SK-N-SH (cell line): Measurements from ENCODE around the gene C4orf33. TPM values are rescaled to one million over a fixed set of nuclear protein-coding genes. Genes with fewer than 3 reads are reported as not detected.

ENCODE experiments used
- CTCF ChIA-PET: fragments of 300-600, 350-600 bp; formaldehyde crosslinking; extraction: SDS; loops from one replicate; lab custom pipeline; 2021; lab: Yijun Ruan, JAX
- POLR2A ChIA-PET: fragments of 350-600 bp; sonication (Branson Sonifier 250); formaldehyde crosslinking; extraction: SDS; loops from one replicate; lab custom pipeline; 2020; ENCODE audit warnings: antibody characterized with exemption, inconsistent platforms; lab: Yijun Ruan, JAX
- DNase-seq: peaks from one replicate; pipeline ENCODE4 v3.0.0; 2012
- H2AFZ ChIP-seq: fragments of 200-600 bp; sonication (generic); 2 replicates; pipeline ENCODE4 v1.8.1; 2016; ENCODE audit warnings: antibody characterized with exemption, mild to moderate bottlenecking, low read depth
- H3F3A ChIP-seq: fragments of 200-600 bp; sonication (generic); replicated peaks from 2 replicates; pipeline ENCODE3; 2016; ENCODE audit warnings: antibody characterized with exemption, mild to moderate bottlenecking; ENCODE audit not compliant: insufficient read depth
- H3K27ac ChIP-seq, 2 experiments: fragments of 200-500 bp in 1 of 2; fragments of 200-600 bp in 1 of 2; sonication (Bioruptor generic) in 1 of 2; sonication (generic), shearing (Covaris generic) in 1 of 2; 2 replicates each; pipeline versions ENCODE4 v1.5.1 to v1.6.1; 2014 to 2016; ENCODE audit warnings: low read depth in 2 of 2, inconsistent platforms in 1 of 2, low read length in 1 of 2, mild to moderate bottlenecking in 1 of 2, mixed read lengths in 1 of 2
- H3K27me3 ChIP-seq: fragments of 200-600 bp; sonication (generic), shearing (Covaris generic); 2 replicates; pipeline ENCODE4 v1.6.1; 2016; ENCODE audit warnings: mixed run types; ENCODE audit not compliant: insufficient read depth
- H3K36me3 ChIP-seq, 2 experiments: fragments of 200-500 bp in 1 of 2; fragments of 200-600 bp in 1 of 2; sonication (Bioruptor generic) in 1 of 2; sonication (generic) in 1 of 2; replicated peaks in 1 of 2; 2 replicates each; pipeline versions ENCODE3 to v1.5.1; 2014 to 2016; ENCODE audit warnings: low read length in 1 of 2, mild to moderate bottlenecking in 1 of 2; ENCODE audit not compliant: insufficient read depth in 2 of 2, control insufficient read depth in 1 of 2
- H3K4me1 ChIP-seq, 2 experiments: fragments of 200-500 bp in 1 of 2; fragments of 200-600 bp in 1 of 2; sonication (Bioruptor generic) in 1 of 2; sonication (generic), shearing (Covaris generic) in 1 of 2; 2 replicates each; pipeline versions ENCODE4 v1.5.1 to v1.6.1; 2014 to 2016; ENCODE audit warnings: low read depth in 1 of 2, low read length in 1 of 2, mixed run types in 1 of 2; ENCODE audit not compliant: insufficient read depth in 2 of 2, control insufficient read depth in 1 of 2
- H3K4me2 ChIP-seq: fragments of 200-600 bp; sonication (generic), shearing (Covaris generic); 2 replicates; pipeline ENCODE4 v1.6.1; 2017; ENCODE audit warnings: mixed run types
- H3K4me3 ChIP-seq, 2 experiments: fragments of 200-500 bp in 1 of 2; fragments of 200-600 bp in 1 of 2; sonication (Bioruptor generic) in 1 of 2; sonication (generic), shearing (Covaris generic) in 1 of 2; 2 replicates each; pipeline versions ENCODE4 v1.5.1 to v1.8.1; 2014 to 2016; ENCODE audit warnings: low read depth in 2 of 2, inconsistent platforms in 1 of 2, low read length in 1 of 2, mild to moderate bottlenecking in 1 of 2, mixed read lengths in 1 of 2, moderate library complexity in 1 of 2
- H3K79me2 ChIP-seq: fragments of 200-600 bp; sonication (generic); 2 replicates; pipeline ENCODE4 v1.8.1; 2017; ENCODE audit warnings: mild to moderate bottlenecking; ENCODE audit not compliant: insufficient read depth
- H3K9ac ChIP-seq: fragments of 200-600 bp; sonication (generic); 2 replicates; pipeline ENCODE4 v1.6.1; 2017; ENCODE audit warnings: mixed run types
- H3K9me2 ChIP-seq: fragments of 200-600 bp; sonication (generic); 2 replicates; pipeline ENCODE4 v1.6.1; 2017; ENCODE audit warnings: mixed run types
- H3K9me3 ChIP-seq: fragments of 200-600 bp; sonication (generic); 2 replicates; pipeline ENCODE4 v1.6.1; 2017; ENCODE audit warnings: mixed run types, mild to moderate bottlenecking, moderate library complexity
- H4K20me1 ChIP-seq: fragments of 200-600 bp; sonication (generic); 2 replicates; pipeline ENCODE4 v1.6.1; 2017; ENCODE audit warnings: mild to moderate bottlenecking, mixed run types; ENCODE audit not compliant: insufficient read depth
- CHD2 ChIP-seq: fragments of 150-350 bp; IDR thresholded peaks from 2 replicates; pipeline ENCODE4 v1.6.1; 2018; ENCODE audit warnings: low read length; ENCODE audit not compliant: partially characterized antibody
- FOSL2 ChIP-seq: IDR thresholded peaks from 2 replicates; pipeline ENCODE4 v1.4.0; 2012; ENCODE audit warnings: low read depth, mild to moderate bottlenecking, moderate library complexity, borderline replicate concordance
- FOXJ3 ChIP-seq: sonication (generic); formaldehyde crosslinking; IDR thresholded peaks from 2 replicates; pipeline ENCODE4 v1.5.1; 2020; ENCODE audit warnings: mild to moderate bottlenecking, missing genetic modification reagents
- FOXM1 ChIP-seq: IDR thresholded peaks from 2 replicates; pipeline ENCODE4 v1.4.0; 2012; ENCODE audit warnings: low read depth, mild to moderate bottlenecking
- GATA2 ChIP-seq: sonication (generic); formaldehyde crosslinking; IDR thresholded peaks from 2 replicates; pipeline ENCODE4 v1.5.0; 2020; ENCODE audit warnings: mild to moderate bottlenecking, missing genetic modification reagents
- MAX ChIP-seq: IDR thresholded peaks from 2 replicates; pipeline ENCODE4 v1.4.0; 2012; ENCODE audit warnings: low read depth
- MEF2A ChIP-seq: IDR thresholded peaks from 2 replicates; pipeline ENCODE4 v1.4.0; 2012; ENCODE audit warnings: low read depth, borderline replicate concordance
- MXI1 ChIP-seq: IDR thresholded peaks from 2 replicates; pipeline ENCODE4 v1.6.1; 2012; ENCODE audit warnings: mild to moderate bottlenecking, low read depth, low read length, improper control_type of control experiment
- NFIC ChIP-seq: IDR thresholded peaks from 2 replicates; pipeline ENCODE4 v1.4.0; 2012; ENCODE audit warnings: borderline replicate concordance
- NRF1 ChIP-seq: IDR thresholded peaks from 2 replicates; pipeline ENCODE4 v1.6.1; 2012; ENCODE audit warnings: low read depth, mild to moderate bottlenecking, low read length
- PBX3 ChIP-seq: IDR thresholded peaks from 2 replicates; pipeline ENCODE4; 2012
- POLR2AphosphoS5 ChIP-seq: IDR thresholded peaks from 2 replicates; pipeline ENCODE4 v1.6.1; 2012; ENCODE audit warnings: low read depth, low read length
- RXRA ChIP-seq: IDR thresholded peaks from 2 replicates; pipeline ENCODE4 v1.4.0; 2012; ENCODE audit warnings: low read depth, mild to moderate bottlenecking, borderline replicate concordance
- SIN3A ChIP-seq: IDR thresholded peaks from 2 replicates; pipeline ENCODE4 v1.6.1; 2012; ENCODE audit warnings: low read depth, mild to moderate bottlenecking, low read length, moderate library complexity, borderline replicate concordance
- SMC3 ChIP-seq: IDR thresholded peaks from 2 replicates; pipeline ENCODE4 v1.6.1; 2012; ENCODE audit warnings: low read depth, low read length, improper control_type of control experiment
- TEAD4 ChIP-seq: IDR thresholded peaks from 2 replicates; pipeline ENCODE4 v1.4.0; 2012; ENCODE audit warnings: mild to moderate bottlenecking, borderline replicate concordance; ENCODE audit not compliant: insufficient read depth
- USF1 ChIP-seq: IDR thresholded peaks from 2 replicates; pipeline ENCODE4 v1.4.0; 2012; ENCODE audit warnings: low read depth, borderline replicate concordance
- ZBTB33 ChIP-seq: IDR thresholded peaks from 2 replicates; pipeline ENCODE4 v1.4.0; 2012; ENCODE audit warnings: low read depth, borderline replicate concordance
- WGBS: methylation state at CpG from one replicate; pipeline ENCODE4 v1.1.6; 2017; ENCODE audit warnings: low lambda C conversion rate; 5-methylcytosine and 5-hydroxymethylcytosine counted together
- polyA plus RNA-seq, 3 experiments: library from polyadenylated mRNA; depleted of rRNA; stranded (reverse); fragments of >200 nt; gene quantifications; 2 replicates each; pipeline ENCODE4 v1.2.3, GENCODE V29; 2012

The C4orf33 gene
- polyA plus RNA-seq, 1 of the 3 experiments (the other 2 are of a cell fraction): 3.3 TPM

- Histone ChIP-seq H3K9ac (no peak overlapping the region), H4K20me1 (no peaks in the 10 kb centered on the region), H3K79me2 (peaks cover 13% of the 10 kb centered on the region), H3K36me3 (peaks cover 0 to 32% of the 10 kb centered on the region in 2 experiments), H3K27me3 (no peaks in the 10 kb centered on the region), H3F3A (no peaks in the 10 kb centered on the region), H2AFZ (no peak overlapping the region), H3K9me3 (peaks cover 32% of the 10 kb centered on the region), H3K27ac (no peak overlapping the region), H3K4me2 (no peak overlapping the region), H3K9me2 (0 out of 2 replicates have a peak, but pooled peaks cover 5% of the 10 kb centered on the region), H3K4me1 (no peaks in the 10 kb centered on the region; a peak in 1 of 4 replicates), H3K4me3 (no peak overlapping the region)
- CTCF ChIA-PET: interaction anchor here (1.0 kb wide), 1 partner anchor 657 kb away, joined by 3 read pairs; no protein-coding TSS in a partner anchor
- no peak for DNase-seq
- no peak for TF ChIP-seq PBX3
- TF ChIP-seq FOXJ3: no peak
- TF ChIP-seq NRF1: no peak
- TF ChIP-seq CHD2: no peak
- TF ChIP-seq SIN3A: no peak
- no peak for TF ChIP-seq ZBTB33
- TF ChIP-seq RXRA: no peak
- no peak for TF ChIP-seq SMC3
- no peak for TF ChIP-seq POLR2AphosphoS5
- TF ChIP-seq NFIC: no peak
- TF ChIP-seq MEF2A: no peak
- TF ChIP-seq TEAD4: no peak
- POLR2A ChIA-PET: no interaction called here
- 93% methylated on average over 3 of the region's 3 CpGs for WGBS
These were observed 33.4 kb upstream of the C4orf33 start for GRCh38 chr4:129062580-129062979.

- H3K9me3 ChIP-seq: peaks cover 25% of the 10 kb centered on the region
- no peak overlapping the region; a peak in 1 of 4 replicates for H3K4me3 ChIP-seq
- H2AFZ ChIP-seq: no peak overlapping the region
- no peaks in the 10 kb centered on the region for H4K20me1 ChIP-seq
- POLR2A ChIA-PET: no interaction called here
- peaks cover 0 to 29% of the 10 kb centered on the region in 2 experiments for H3K36me3 ChIP-seq
- no peaks in the 10 kb centered on the region; a peak in 1 of 4 replicates for H3K4me1 ChIP-seq
- TF ChIP-seq PBX3 (no peak), ZBTB33 (no peak), MXI1 (no peak), GATA2 (CRISPR knock-in tag) (no peak), FOXM1 (no peak), RXRA (no peak), MEF2A (no peak), FOSL2 (no peak), SMC3 (no peak), MAX (no peak), USF1 (no peak)
- no peaks in the 10 kb centered on the region for H3F3A ChIP-seq
- H3K9ac ChIP-seq: no peak overlapping the region
- H3K27me3 ChIP-seq: no peaks in the 10 kb centered on the region
- H3K4me2 ChIP-seq: no peak overlapping the region
- H3K27ac ChIP-seq: no peak overlapping the region
- peaks cover 13% of the 10 kb centered on the region for H3K79me2 ChIP-seq
- CTCF ChIA-PET: interaction anchor here (1.0 kb wide), 1 partner anchor 21 kb away, joined by 3 read pairs; no protein-coding TSS in a partner anchor
- no peak for DNase-seq
- H3K9me2 ChIP-seq: 0 out of 2 replicates have a peak, but pooled peaks cover 5% of the 10 kb centered on the region
- WGBS: 86% methylated on average over 2 of the region's 2 CpGs
These were observed 32.3 kb upstream of the C4orf33 start for GRCh38 chr4:129063640-129064039.
